Prostate gland (tissue), 2 donors: ENCODE data around the gene ZNF157. TPM values are rescaled to one million over a fixed set of nuclear protein-coding genes. Genes with fewer than 3 reads are reported as not detected.
A peak's percentile ranks its signal among the peaks of the same experiment; 100 is the strongest.
"Not testable (repeated sequence)": the region's sequence is repeated elsewhere in the genome, so short reads cannot be mapped to it uniquely, and the experiment has no call there.

Experiments
- DNase-seq: peaks from one replicate; pipeline ENCODE4 v3.0.0-alpha.2; 2019; ENCODE audit warnings: low spot score
- H3K27ac ChIP-seq, 2 donors: fragments of 200-600 bp; sonication (generic); 2 replicates each; pipeline ENCODE4 v1.5.1; 2017 to 2019
- H3K27me3 ChIP-seq: fragments of 200-600 bp; sonication (generic); replicated peaks from 2 replicates; pipeline ENCODE4 v1.5.1; 2019; ENCODE audit not compliant: insufficient read depth
- H3K36me3 ChIP-seq, 2 donors: fragments of 200-600 bp; sonication (generic); 1 replicate in 1 of 2; 2 replicates in 1 of 2; pipeline versions ENCODE4 v1.5.1 to v1.8.1; 2017 to 2019
- H3K4me1 ChIP-seq: fragments of 200-600 bp; sonication (generic); replicated peaks from 2 replicates; pipeline ENCODE4 v1.5.1; 2019
- H3K4me3 ChIP-seq, 2 donors: fragments of 200-600 bp; sonication (generic); 2 replicates each; pipeline ENCODE4 v1.5.1; 2017 to 2019
- H3K9me3 ChIP-seq: fragments of 200-600 bp; sonication (generic); 2 replicates; pipeline ENCODE4 v1.5.1; 2017
- CTCF ChIP-seq, 4 experiments: fragments of 200-600 bp in 2 of 4; fragments of 450-650 bp in 2 of 4; sonication (generic) in 2 of 4; IDR thresholded peaks; 1 replicate in 3 of 4; 2 replicates in 1 of 4; pipeline ENCODE4 v1.5.1; 2016 to 2019; ENCODE audit warnings: antibody characterized with exemption in 4 of 4, mild to moderate bottlenecking in 2 of 4, moderate library complexity in 2 of 4
- POLR2A ChIP-seq: fragments of 450-650 bp; IDR thresholded peaks from one replicate; pipeline ENCODE4 v1.6.1; 2016; ENCODE audit warnings: antibody characterized with exemption, mild to moderate bottlenecking
- POLR2AphosphoS5 ChIP-seq: sonication (generic); formaldehyde crosslinking; IDR thresholded peaks from one replicate; pipeline ENCODE4 v1.6.1; 2017; ENCODE audit warnings: antibody characterized with exemption
- WGBS: methylation state at CpG from one replicate; pipeline ENCODE4 v1.1.5; 2018; 5-methylcytosine and 5-hydroxymethylcytosine counted together
- intact Hi-C: fragments of 100-400 bp; cut with DNase I; formaldehyde crosslinking; loops from one replicate; pipeline ENCODE4 v1.14.2; 2022
- total RNA-seq, 2 donors: library from RNA; depleted of rRNA; stranded (reverse); fragments of >200 nt; gene quantifications; one replicate each; pipeline ENCODE4 v1.1.0, GENCODE V29; 2016

Gene ZNF157
- 1 to 10 TPM in 1 of 2 donors, under 1 TPM in 1; 0.32 to 1.4 TPM for total RNA-seq

GRCh38 chrX:47370278-47370677 lies at the start of gene ZNF157:
Gene ZNF157, plus strand, starts transcription at chrX:47370578. Its CDS starts 91 bp downstream, at chrX:47370669.
- TF ChIP-seq POLR2A (no peak), CTCF (IDR thresholded peaks at IDR 0.05) (no peak), POLR2AphosphoS5 (no peak)
- Histone ChIP-seq H3K4me3 (no peak within 1 kb of the TSS), H3K27me3 (no peaks in the 10 kb centered on the region), H3K9me3 (no peaks in the 10 kb centered on the region), H3K4me1 (no peaks in the 10 kb centered on the region), H3K27ac (no peak within 1 kb of the TSS), H3K36me3 (no peaks in the 10 kb centered on the region)
- intact Hi-C loops, result no loop called here
- DNase-seq, result no peak
- WGBS, result 67% methylated on average over 3 of the region's 3 CpGs

GRCh38 chrX:47321386-47321785 lies 49.0 kb upstream of the ZNF157 start:
- H3K4me1 ChIP-seq, result no peaks in the 10 kb centered on the region
- 46% methylated on average over 18 of the region's 19 CpGs for WGBS
- no peaks in the 10 kb centered on the region for H3K9me3 ChIP-seq
- TF ChIP-seq POLR2AphosphoS5 (no peak), CTCF (IDR thresholded peaks at IDR 0.05) (no peak), POLR2A (no peak)
- no peak overlapping the region for H3K4me3 ChIP-seq
- intact Hi-C loops, result no loop called here
- H3K36me3 ChIP-seq, result no peaks in the 10 kb centered on the region
- H3K27me3 ChIP-seq, result no peaks in the 10 kb centered on the region
- H3K27ac ChIP-seq, result no peak overlapping the region
- DNase-seq, result peak; percentile 4

GRCh38 chrX:47321823-47322371 lies 48.5 kb upstream of the ZNF157 start:
- no peaks in the 10 kb centered on the region for H3K27me3 ChIP-seq
- 83% methylated on average over 20 of the region's 20 CpGs for WGBS

GRCh38 chrX:47327902-47328301 lies 42.5 kb upstream of the ZNF157 start:
- H3K4me1 ChIP-seq, result no peaks in the 10 kb centered on the region
- intact Hi-C loops, result no loop called here
- no peak overlapping the region for H3K4me3 ChIP-seq
- no peaks in the 10 kb centered on the region for H3K9me3 ChIP-seq
- TF ChIP-seq POLR2A (no peak), POLR2AphosphoS5 (no peak), CTCF (IDR thresholded peaks at IDR 0.05) (no peak)
- no peak for DNase-seq
- H3K27me3 ChIP-seq, result no peaks in the 10 kb centered on the region
- H3K27ac ChIP-seq, result no peak overlapping the region
- WGBS, result 75% methylated on average over 5 of the region's 6 CpGs
- no peaks in the 10 kb centered on the region for H3K36me3 ChIP-seq

More at GRCh38 chrX:47321823-47322371, 48.5 kb upstream of the ZNF157 start:
- no peaks in the 10 kb centered on the region for H3K36me3 ChIP-seq
- H3K4me1 ChIP-seq, result no peaks in the 10 kb centered on the region
- no peak overlapping the region for H3K4me3 ChIP-seq
- no peak for TF ChIP-seq CTCF (IDR thresholded peaks at IDR 0.05)
- no peak for TF ChIP-seq POLR2A
- no peak for TF ChIP-seq POLR2AphosphoS5
- intact Hi-C loops, result no loop called here
- H3K9me3 ChIP-seq, result no peaks in the 10 kb centered on the region
- DNase-seq, result no peak
- H3K27ac ChIP-seq, result no peak overlapping the region

GRCh38 chrX:47332729-47333128 lies 37.6 kb upstream of the ZNF157 start:
- H3K4me1 ChIP-seq, H3K27me3 ChIP-seq, H3K36me3 ChIP-seq, H3K4me3 ChIP-seq, DNase-seq, H3K27ac ChIP-seq, intact Hi-C loops, H3K9me3 ChIP-seq: not testable (repeated sequence)
- WGBS, result 73% methylated on average over 5 of the region's 5 CpGs
